ENCODE data around the gene THSD7B.
"Not testable (repeated sequence)": the region's sequence is repeated elsewhere in the genome, so short reads cannot be mapped to it uniquely, and the experiment has no call there.

THSD7B gene, protein sequence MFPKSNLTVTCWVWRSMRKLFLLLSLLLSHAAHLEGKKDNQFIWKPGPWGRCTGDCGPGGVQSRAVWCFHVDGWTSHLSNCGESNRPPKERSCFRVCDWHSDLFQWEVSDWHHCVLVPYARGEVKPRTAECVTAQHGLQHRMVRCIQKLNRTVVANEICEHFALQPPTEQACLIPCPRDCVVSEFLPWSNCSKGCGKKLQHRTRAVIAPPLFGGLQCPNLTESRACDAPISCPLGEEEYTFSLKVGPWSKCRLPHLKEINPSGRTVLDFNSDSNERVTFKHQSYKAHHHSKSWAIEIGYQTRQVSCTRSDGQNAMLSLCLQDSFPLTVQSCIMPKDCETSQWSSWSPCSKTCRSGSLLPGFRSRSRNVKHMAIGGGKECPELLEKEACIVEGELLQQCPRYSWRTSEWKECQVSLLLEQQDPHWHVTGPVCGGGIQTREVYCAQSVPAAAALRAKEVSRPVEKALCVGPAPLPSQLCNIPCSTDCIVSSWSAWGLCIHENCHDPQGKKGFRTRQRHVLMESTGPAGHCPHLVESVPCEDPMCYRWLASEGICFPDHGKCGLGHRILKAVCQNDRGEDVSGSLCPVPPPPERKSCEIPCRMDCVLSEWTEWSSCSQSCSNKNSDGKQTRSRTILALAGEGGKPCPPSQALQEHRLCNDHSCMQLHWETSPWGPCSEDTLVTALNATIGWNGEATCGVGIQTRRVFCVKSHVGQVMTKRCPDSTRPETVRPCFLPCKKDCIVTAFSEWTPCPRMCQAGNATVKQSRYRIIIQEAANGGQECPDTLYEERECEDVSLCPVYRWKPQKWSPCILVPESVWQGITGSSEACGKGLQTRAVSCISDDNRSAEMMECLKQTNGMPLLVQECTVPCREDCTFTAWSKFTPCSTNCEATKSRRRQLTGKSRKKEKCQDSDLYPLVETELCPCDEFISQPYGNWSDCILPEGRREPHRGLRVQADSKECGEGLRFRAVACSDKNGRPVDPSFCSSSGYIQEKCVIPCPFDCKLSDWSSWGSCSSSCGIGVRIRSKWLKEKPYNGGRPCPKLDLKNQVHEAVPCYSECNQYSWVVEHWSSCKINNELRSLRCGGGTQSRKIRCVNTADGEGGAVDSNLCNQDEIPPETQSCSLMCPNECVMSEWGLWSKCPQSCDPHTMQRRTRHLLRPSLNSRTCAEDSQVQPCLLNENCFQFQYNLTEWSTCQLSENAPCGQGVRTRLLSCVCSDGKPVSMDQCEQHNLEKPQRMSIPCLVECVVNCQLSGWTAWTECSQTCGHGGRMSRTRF (N-terminal part only)

DNA sequence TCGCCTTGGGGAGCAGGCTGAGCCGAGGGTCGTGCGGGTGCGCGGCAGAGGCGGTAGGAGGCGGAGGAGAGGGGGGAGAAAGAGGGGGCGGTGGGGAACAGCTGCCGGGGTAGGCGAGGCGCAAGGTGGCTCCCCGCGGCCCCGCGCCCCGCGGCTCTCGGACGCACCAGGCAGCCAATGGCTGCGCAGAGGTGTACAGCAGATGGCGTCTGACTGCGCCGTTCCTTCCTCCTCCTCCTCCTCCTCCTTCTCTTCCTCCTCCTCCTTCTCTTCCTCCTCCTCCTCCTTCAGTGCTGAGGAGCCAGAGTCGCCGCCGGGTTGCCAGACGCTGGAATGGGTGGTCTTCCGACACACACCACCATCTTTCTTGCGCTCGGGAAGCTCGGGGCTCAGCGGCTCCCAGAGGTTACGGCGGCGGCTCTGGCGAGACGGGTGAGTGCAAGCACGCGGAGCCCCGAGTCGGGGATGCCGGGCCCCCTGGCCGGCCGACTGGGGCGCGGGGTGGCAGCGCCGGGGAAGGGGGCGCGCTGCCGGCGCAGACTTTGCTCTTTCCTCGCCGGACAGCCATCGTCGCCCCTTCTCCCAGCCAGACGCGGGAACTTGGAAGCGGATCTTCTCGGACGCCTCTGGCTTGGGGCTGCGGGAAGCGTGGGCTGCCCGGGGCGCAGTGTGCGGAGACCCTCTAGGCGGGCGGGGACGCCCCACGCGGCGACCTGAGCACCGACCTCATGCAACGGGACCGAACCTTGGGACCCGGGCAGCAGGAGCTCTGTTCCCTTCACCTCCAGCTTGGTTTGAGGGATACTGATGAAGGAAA lies at the start of gene THSD7B:
Gene THSD7B (plus strand): TSS at position 290 of the 817 bp plus-strand sequence. CDS start 116,634 bp downstream, outside the sequence.
- DNase-seq, result no peak

GRCh38 chr2:136718273-136718672 lies 47.1 kb upstream of the THSD7B start:
- DNase-seq, result no peak

DNA sequence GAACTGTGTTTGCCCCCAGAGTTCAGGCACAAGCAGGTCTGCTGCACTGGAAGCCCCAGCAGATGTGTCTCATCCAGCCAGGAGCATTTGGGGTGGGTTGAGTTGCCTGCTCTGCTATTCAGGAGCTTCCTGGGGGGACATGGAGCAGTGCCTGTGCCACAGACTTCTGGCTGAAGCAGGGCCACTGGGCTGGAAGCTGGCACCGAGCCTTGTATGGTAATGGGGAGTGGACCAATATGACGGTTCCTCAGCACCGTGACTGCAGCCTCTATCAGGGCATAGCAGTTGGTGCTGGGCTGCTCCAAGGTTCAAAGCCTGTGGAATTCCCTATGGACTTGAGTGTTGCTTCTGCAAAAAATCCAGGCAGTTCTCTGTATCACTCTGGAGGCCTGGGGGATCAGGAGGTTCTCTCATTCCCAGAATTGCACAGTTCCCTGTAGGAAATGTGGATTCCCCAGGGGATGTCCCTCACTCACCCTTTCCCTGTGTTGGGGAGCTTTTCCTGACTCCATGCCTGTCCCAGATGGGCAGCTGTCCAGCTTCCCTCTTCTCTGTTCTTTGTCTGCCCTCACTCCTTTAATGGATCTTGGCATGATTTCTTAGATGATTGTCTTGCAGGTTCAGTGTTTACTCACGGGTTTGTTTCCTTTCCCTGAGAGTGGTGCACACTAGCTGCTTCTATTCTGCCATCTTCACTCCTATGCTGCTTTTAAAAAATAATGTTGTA lies 37.2 kb upstream of the THSD7B start:
- no peak for DNase-seq

GRCh38 chr2:136736236-136736635 lies 29.1 kb upstream of the THSD7B start:
- no peak for DNase-seq

- no peak for DNase-seq
Measured at GRCh38 chr2:136738044-136738443, 27.3 kb upstream of the THSD7B start.

- no peak for DNase-seq
Measured at GRCh38 chr2:136741471-136741870, 23.9 kb upstream of the THSD7B start.

GRCh38 chr2:136750065-136750464 lies 15.3 kb upstream of the THSD7B start:
- DNase-seq, result no peak

- DNase-seq, result no peak
Measured at GRCh38 chr2:136751406-136751805, 13.9 kb upstream of the THSD7B start.

DNA sequence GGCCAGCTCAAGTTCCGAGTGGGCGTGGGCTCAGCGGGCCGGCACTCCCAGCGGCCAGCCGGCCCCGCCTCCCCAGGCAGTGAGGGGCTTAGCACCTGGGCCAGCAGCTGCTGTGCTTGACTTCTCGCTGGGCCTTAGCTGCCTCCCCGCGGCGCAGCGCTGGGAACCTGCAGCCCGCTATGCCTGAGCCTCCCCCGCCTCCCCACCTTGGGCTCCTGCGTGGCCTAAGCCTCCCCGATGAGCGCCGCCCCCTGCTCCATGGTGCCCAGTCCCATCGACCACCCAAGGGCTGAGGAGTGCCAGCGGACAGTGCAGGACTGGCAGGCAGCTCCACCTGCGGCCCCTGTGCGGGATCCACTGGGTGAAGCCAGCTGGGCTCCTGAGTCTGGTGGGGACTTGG lies 6.8 kb upstream of the THSD7B start:
- not testable (repeated sequence) for DNase-seq

- no peak for DNase-seq
Measured at GRCh38 chr2:136764452-136765255, 691 bp upstream of the THSD7B start.

GRCh38 chr2:136766073-136766404 lies 694 bp downstream of the THSD7B start:
- DNase-seq, result no peak

GRCh38 chr2:136767030-136767429 lies 1.7 kb downstream of the THSD7B start:
- no peak for DNase-seq

DNA sequence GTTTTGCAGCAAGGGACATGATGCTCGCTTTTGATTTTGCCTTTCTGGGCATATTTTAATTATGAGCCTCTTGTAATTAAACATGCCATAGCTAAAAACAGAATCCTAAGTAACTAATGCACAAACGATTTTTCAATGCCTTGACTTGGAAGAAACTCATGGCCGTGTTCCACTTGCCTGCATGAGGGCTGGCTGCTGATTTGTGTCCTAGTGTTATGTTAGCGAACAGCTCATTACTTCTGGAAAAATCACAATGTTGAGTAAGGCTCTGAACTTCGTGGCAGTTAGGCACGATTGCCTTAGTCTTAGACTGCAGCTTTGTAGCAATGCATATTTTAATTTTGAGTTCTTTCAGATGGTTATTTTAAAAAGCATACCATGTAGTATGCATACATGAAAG lies 4.5 kb downstream of the THSD7B start:
- no peak for DNase-seq

- DNase-seq, result no peak
Measured at GRCh38 chr2:136770384-136770783, 5.0 kb downstream of the THSD7B start.

- no peak for DNase-seq
Measured at GRCh38 chr2:136777391-136777790, 12.0 kb downstream of the THSD7B start.

DNA sequence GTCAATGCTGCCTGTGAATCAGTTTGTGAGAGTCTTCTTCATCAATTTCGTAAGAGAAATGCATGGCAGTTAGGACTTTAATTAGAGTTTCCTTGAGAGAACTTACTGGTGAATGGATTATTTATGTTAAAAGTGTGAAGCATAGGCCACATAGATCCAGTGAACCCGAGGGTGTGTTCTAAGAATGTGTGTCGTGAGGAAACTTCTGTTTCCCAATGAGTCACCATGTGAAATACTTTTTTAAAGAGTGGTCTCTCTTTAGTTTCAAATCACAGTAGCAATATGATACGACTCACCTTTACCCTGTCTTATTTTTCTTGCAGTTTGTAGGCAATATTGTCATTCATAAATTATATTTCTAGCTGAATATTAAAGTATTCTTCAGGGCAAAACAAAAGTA lies 18.5 kb downstream of the THSD7B start:
- DNase-seq, result no peak

- DNase-seq, result no peak
Measured at GRCh38 chr2:136785215-136785614, 19.9 kb downstream of the THSD7B start.

DNA sequence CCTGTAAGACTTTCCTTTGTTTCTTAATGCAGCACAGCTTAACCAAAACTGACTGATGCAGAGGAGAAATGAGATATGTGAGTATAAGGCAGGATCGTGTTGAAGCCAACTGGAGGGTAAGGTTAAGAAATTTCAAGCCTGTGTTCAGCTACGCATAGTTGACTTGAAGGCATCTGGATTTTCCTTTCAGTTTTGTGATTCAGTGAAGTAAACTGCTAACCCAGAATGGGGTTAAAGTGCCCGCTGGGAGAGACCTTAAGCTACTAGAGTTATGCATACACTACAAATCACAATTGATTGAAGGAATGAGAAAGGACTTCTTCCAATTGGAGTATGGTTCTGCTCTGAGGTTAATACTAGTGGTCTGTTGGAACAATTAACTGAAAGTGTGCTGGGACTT lies 22.6 kb downstream of the THSD7B start:
- DNase-seq, result no peak

DNA sequence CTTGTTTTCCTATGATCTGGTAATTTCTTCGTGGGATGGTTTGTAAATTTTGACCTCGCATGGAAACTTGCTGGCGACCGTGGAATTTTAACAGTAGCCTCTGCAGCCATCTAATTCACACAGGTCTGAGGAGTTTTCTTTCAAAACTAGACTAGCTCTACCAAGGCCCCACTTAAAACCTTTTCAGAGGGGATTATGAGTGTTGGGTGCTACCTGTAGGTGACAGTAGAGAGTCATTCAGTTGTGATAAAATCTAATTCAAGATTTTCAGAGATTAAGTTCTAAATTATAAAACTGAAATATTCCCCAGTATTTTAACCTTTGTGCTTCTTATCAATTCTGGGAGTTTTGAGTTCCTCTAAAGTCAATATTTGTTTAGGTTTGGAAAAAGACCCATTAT lies 31.0 kb downstream of the THSD7B start:
- no peak for DNase-seq

- no peak for DNase-seq
Measured at GRCh38 chr2:136798766-136799165, 33.4 kb downstream of the THSD7B start.

DNA sequence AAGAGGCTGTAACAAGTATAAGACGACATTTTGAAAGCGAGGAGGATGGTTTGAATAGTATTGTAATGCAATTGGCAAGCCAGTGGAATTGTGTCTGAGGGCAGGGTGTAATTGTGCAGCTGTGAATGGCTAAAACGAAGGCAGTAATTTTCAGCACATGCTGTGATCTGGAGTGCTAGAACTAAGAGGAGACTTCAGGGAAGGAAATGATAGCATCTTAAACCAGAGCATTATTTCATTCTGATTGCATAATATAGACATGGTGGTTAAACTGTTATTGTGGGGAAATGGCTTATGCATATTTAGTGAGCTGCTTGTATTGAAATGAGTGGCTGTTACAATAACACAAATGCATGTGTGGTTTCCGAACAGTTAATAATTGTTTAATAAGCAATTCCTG lies 36.3 kb downstream of the THSD7B start:
- no peak for DNase-seq

All from fibroblast of skin of right quadriceps (primary cell).